ENCODE data around the gene SCMH1.
"Not testable (repeated sequence)": the region's sequence is repeated elsewhere in the genome, so short reads cannot be mapped to it uniquely, and the experiment has no call there.

Gene SCMH1

DNA sequence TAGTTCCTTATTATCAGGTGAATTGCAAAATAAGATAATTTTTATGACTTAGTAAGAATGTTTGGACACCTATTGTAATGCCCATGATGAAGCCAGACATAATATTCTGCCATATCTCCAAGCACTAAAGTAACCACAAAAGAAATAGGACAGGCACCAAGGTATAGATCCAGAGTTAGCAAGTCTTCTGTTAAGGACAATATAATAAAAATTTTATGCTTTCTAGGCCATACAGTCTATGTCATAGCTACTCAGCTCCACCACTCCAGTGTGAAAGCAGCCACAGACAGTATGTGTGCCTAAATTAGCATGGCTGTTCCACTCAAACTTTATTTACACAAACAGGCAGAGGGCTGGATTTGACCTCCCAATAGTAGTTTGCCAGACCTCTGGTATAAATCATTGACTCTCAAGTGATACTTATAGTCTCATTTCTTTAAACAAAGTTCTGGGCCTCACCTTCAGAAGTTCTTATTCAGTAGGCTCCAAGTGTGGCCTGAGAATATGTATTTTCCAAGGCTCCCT, 88.3 kb downstream of the SCMH1 start:
- DNase-seq (ENCODE audit: low read depth, low spot score): no peak

DNA sequence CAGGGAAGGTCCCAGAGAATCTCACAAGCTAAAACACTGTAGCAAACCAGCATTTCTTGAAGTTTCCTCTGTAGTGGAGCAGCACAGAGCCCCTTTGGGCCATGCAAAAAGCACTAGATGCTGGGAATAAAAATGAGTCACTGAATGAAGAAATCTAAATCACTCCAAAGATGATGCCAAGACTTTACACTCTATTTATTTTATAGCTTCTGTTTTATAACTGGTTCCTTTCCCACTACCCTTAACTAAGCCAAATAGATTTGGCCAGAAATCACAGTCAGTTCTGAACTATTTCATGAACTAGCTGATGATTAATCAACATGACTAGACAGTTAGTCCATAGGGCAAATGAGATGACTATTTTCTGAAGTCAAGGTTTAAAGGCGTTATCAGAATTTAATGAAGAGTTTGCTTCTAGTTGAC, 89.5 kb downstream of the SCMH1 start:
- DNase-seq (ENCODE audit: low read depth, low spot score): no peak

DNA sequence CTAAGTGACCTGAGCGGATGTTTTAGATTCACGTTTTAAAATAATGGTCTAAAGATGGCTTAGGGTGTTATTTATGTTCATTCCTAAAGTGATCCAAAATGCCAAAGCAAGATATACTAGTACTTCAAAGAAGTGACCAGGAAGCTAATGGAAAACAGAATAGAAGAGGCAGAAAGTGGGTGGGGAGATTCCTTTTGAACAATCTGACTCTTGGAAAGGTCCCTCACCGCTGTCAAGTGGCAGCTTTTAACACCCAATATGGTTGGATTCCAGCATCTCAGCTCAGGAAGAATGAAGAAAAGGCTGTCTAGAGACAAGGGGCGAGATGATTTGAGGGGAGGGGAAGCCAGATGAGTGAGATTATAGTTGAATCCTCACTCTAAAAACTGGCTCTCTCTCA, 90.3 kb downstream of the SCMH1 start:
- DNase-seq (ENCODE audit: low read depth, low spot score): no peak

DNA sequence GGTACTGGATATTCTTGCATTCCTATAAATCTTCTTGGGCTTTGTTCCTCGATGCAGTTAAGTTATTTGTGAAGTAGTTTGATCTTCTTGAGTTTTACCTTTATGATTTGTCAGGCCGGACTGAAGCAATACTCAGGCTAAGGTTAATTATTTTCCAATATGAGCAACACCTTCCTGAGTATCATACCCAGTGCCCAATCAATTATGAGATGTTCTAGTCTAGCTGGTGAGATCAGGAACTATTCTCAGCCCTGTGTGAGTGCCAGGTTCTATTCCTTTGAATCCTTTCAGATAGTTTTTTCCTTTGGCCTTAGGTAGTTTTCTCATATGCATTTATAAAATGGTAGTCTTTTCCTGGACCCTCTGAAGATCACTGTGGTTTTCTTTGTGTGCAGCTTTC, 92.5 kb downstream of the SCMH1 start:
- no peak for DNase-seq (ENCODE audit: low read depth, low spot score)

DNA sequence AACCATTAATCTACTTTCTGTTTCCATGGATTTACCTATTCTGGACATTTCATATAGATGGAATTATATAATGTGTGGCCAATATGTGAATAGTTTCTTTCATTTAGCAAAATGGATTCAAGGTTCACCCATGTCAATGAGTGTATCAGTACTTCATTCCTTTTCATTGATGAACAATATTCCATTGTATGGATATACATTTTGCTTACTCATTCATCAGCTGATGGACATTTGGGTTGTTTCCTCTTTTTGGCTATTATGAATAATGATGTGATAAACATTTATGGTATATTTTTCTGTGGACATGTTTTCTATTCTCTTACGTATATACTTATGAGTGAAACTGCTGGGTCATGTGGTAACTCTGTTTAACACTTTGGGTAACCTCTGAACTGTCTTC, 97.8 kb downstream of the SCMH1 start:
- DNase-seq (ENCODE audit: low read depth, low spot score): no peak

DNA sequence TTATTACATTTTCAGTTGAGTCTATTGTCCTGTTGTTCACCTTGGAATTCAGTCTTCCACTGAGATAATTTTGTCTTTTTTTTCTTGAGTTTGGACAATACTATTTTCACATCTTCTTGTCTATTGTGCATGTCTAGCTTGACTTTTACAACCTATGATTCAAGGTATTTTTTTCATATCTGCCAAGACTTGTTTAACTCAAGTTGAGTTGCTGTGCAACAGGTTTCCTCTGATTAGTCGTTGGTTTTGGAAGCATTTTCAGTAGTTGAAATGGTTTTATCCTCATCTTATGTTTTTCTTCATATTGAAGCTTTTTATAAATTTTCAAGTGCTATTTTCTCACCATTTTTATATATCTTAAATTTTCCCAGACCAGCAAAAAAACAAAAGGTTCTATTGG, 103.6 kb downstream of the SCMH1 start:
- no peak for DNase-seq (ENCODE audit: low read depth, low spot score)

DNA sequence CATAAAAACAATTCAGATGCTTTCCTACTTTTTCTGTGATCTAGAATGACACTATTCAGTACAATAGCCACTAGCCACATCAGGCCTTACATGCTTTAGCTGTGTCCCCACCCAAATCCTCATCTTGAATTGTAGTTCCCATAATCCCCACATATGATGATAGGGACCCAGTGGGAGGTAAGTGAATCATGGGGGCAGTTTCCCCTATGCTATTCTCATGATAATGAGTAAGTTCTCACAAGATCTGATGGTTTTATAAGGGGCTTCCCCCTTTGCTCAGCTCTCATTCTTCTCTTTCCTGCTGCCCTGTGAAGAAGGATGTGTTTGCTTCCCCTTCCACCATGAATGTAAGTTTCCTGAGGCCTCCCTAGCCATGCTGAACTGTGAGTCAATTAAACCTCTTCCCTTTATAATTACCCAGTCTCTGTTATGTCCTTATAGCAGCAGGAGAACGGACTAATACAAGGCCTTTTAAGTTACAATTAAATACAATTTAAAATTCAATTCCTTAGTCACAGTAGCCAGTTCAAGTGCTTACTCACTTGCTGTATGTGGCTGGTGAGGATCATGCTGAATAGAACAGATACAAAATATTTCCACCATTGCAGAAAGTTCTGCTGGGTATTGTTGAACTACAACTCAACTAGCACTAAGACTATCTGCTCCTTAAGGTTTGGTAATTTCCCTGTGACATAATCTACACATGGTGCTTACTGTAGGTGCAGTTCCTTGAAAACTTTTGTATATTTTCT, 106.7 kb downstream of the SCMH1 start:
- DNase-seq (ENCODE audit: low read depth, low spot score): no peak

DNA sequence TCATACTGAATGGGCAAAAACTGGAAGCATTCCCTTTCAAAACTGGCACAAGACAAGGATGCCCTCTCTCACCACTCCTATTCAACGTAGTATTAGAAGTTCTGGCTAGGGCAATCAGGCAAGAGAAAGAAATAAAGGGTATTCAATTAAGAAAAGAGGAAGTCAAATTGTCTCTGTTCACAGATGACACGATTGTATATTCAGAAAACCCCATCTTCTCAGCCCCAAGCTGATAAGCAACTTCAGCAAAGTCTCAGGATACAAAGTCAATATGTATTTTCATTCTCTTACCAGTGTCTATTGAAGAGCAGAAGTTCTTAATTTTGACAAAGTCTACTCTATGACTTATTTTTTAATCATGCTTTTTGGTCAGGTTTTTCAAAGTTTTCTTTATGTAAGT, 107.8 kb downstream of the SCMH1 start:
- not testable (repeated sequence) for DNase-seq (ENCODE audit: low read depth, low spot score)

DNA sequence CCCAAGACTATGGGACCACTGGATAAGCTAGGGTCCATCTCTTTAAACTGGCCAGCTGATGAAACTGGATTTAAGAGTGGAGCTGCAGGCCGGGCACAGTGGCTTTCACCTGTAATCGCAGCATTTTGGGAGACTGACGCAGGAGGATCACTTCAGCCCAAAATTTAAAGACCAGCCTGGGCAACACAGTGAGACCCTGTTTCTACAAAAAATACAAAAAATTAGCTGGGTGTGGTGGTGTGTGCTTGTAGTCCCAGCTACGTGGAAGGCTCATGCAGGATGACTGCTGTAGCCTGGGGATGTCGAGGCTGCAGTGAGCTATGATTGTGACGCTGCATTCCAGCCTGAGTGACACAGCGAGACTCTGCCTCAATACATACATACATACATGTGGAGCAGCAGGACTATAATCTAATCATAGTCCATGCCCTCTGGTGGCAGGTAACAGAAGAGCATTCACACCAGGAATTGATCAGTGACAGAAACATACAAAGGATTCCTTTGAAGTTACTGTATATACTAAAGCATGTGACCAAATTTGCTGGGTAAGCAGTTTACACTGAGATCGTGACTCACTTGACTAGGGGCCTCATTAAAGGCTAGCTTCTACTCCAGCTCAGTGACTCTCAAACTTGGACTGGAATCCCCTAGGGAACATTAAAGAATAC, 119.1 kb downstream of the SCMH1 start:
- no peak for DNase-seq (ENCODE audit: low read depth, low spot score)

DNA sequence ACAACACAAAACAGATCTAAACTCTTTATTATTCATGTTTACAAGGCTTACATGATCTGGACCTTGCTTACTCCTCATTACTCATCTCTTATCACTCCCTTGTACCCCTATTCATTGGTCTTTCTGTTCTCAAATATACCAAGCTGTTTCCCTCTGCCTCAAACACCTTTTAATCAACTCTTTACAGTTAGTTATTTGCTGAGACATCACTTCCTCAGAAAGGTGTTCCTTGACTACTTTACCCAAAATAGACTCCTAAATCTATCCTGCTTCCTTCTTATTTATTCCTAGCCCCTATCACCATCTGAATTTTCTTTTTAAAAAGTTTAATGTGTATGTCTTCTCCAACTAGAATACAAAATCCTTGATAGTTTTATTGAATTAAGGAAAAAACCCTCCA, 120.0 kb downstream of the SCMH1 start:
- no peak for DNase-seq (ENCODE audit: low read depth, low spot score)

DNA sequence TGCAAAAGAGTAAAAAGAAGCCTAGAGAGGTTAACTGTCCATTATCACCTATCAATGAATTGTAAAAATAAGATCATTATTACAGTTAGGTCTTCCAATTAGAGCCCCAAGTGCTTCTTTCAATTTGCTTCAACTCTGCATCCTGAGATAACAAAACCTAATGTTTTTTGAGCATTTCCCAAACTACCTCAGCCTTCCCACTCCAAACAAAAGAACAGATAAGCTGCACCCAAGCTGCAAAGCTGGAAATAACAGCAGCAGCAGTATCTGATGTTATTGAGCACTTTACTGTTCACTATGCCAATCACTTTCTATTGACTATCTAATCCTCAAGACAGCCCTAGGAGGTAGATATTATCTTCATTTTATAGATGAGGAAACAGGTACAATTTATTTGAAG, 123.5 kb downstream of the SCMH1 start:
- no peak for DNase-seq (ENCODE audit: low read depth, low spot score)

DNA sequence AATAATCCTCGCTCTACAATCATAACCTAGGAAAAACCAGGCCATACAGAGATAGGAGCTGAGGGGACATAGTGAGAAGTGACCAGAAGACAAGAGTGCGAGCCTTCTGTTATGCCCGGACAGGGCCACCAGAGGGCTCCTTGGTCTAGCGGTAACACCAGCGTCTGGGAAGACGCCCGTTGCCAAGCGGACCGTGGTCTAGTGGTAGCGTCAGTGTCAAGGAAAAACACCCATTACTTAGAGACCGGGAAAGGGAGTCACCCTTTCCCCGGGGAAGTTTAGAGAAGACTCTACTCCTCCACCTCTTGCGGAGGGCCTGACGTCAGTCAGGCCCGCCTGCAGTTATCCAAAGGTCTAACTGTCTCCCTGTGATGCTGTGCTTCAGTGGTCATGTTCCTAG, 124.9 kb downstream of the SCMH1 start:
- DNase-seq (ENCODE audit: low read depth, low spot score): not testable (repeated sequence)

DNA sequence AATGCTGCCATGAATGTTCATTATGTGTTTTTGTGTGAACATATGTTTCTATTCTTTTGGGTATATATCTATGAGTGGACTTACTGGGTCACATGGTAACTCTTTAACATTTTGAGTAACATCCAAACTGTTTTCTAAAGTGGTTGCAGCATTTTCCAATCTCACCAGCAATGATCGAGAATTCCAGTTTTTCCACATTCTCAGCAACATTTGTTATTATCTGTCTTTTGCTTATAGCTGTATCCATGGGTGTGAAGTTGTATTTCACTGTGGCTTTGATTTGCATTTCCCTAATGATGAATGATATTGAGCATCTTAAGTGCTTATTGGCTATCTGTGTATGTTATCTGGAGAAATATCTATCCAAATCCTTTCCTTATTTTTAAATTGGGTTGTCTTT, 131.4 kb downstream of the SCMH1 start:
- no peak for DNase-seq (ENCODE audit: low read depth, low spot score)

DNA sequence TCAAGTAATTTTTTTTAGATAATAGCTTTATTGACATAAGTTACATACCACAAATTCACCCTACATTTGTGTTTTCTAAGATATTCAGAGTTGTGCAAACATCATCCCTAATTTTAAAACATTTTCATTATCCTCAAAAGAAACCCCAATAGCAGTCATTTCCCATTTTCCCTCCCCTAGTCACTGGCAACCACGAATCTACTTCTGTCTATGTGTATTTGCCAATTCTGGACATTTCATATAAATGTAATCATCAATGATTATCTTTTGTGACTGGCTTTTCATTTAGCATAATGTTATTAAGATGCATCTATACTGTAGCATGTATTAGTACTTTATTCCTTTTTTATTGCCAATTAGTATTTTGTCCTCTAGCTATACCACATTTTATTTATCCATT, 131.8 kb downstream of the SCMH1 start:
- DNase-seq (ENCODE audit: low read depth, low spot score): no peak

DNA sequence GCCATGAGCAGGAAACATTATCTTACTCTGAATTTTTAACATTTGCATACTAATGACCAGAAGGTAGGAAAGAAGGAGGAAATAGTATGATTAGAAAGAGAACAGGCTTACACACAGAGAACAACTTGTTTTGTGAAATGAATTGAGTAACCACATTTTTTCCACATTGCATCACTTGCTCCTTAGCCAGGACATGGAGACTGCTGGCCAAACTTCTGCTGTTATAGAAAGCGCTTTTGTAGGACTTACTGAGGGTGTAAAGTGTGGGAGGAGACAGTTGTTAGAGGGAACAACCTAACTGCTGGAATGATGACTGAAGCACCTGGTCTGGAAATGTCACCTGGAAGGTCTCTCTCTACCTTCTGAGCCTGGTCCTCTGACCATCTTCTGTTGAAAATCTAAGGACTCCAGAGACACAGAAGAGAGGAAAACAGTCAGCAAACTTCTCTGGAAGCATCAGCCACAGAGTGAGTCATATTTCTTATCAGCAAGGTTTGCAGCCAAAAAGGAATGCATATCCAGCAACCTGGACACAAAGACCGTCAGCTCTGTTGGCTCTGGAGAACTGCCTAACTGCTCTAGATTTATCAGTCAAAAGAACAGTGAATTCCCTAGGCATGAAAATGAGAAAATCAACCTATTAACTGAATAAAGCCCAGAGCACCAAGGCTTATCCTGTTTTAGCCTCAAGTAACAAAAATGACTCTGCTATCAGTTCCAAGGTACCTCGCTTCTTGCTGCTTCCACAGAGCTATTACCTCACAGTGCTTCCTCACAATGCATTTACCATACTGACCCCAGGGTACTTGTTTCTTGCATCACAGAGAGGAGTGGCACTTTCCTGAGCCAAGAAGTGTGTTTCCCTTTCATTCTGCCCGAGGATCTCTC, 132.6 kb downstream of the SCMH1 start:
- DNase-seq (ENCODE audit: low read depth, low spot score): no peak

DNA sequence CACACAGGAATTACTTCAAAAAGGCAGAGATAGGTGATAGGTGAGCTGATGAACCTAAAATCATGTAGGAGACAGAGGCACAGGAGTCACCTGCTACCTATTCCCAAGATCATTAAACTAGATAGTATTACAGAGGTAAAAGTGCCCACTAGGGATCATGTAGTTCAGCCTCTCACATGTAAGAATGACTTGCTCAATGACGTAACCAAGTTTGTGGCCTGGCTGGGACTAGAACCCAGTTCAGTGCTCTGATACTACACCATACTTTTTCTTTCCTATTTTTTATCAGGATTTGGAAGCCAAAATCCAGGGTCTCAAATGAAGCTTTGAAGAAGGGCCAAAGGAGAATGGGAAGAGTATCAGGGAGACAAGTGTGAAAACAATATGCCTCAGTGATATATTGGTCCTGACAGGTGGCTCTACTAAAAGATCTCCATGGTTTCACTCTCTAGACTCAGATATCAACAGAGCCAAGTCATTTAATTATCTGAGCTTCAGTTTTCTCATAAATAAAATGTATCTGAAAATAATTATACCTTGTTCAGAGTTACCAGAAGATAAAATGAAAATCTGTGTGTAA, 133.3 kb downstream of the SCMH1 start:
- DNase-seq (ENCODE audit: low read depth, low spot score): no peak

DNA sequence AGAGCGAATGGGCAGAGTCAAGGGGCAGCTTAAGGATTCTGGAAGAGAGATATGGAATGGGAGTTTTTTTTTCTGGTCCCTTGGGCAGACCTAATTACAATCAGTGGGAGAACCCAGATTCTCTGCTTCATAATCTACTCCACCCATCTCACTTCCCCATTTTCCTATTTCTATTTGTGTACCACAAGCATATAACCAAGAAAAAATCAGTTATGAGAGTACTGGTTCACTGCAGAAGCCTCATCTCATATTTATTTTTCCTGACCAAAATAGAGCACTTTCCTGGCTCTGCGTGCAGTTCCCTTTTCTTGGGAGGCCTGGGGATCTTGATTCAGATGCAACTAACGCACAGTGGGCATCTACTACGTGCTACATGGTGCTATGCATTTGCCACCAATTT, 138.3 kb downstream of the SCMH1 start:
- DNase-seq (ENCODE audit: low read depth, low spot score): no peak

DNA sequence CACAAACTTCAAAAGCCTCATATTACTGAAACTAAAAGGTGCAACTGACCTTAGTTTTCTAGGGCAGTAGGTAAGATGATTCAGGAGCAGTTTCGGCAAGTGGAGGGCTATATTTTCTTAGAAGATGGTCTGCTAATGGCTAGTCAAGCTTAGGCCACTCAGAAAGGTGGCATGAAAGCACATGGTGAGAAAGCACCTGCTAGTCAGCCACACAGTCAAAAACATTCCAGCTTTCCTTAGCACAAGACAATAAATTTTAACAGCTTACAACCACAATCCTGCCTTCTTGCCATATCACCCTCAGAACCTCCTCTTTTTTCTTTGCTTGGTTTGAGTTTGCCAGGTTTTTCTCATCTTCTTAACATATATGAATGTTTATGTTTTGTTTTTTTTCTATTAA, 139.5 kb downstream of the SCMH1 start:
- no peak for DNase-seq (ENCODE audit: low read depth, low spot score)

DNA sequence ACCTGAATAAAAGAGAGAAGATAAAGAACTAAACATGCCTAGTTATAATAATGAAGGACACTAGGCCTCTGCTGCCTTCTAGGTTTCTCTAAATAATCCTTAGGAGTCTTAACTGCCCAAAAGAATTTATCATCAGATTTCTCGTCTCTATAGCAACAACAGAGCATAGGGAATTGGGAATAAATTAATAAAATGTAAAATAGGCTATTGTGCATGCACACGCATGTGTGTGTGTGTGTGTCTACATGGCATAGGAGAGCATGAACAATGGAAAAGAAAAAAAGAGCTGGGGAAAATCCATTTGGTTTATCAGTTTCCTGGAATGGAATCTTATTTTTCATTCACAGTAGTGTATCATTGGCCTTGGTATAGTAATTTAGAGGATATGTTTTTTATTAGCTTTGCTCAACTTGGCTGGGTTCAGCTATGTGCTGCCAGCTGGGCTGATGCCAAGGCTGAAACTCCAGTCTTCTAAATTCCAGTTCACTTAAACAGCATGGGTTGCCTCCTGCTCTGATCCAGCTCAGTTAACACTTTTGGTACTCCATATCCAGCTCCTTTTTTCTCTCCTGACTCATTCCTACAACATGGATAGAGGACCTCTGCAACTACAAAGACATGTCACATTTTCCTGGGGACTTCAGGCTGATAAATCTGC, 140.0 kb downstream of the SCMH1 start:
- no peak for DNase-seq (ENCODE audit: low read depth, low spot score)

DNA sequence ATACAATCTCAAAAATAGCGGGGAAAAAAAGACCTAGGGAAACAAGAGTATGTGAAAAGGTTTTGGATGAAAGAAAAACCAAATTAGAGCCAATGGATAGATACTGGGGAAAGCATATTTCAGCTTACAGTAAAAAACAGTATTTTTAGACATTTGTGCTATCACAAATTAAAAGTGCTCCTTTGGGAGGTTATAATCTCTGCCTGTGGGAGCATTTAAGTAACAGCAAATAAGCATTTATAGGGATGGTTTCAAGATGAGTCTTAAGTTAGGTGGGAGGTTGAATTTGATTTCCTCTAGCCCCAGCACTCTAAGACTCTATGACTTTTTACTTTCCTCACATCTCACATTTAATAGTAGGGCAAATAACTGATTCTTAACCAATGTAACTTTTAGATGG, 141.0 kb downstream of the SCMH1 start:
- no peak for DNase-seq (ENCODE audit: low read depth, low spot score)

DNA sequence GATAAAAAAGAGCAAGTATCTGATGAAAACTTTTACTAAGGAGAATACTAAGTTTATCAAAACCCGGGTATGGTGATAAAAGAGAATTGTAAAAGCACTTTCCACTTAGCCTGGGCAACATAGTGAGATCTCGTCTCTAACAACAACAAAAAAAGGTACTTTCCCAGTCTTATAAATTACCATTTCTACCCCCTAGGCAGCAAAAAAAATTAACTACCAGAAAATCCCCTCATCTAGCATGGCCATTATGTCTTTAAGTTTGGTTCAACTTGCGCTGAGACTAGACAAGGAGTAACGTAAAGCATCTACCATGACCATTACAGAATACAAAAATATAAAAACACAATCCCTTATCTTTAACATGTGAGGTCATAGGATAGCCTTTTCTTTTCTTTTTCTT, 141.9 kb downstream of the SCMH1 start:
- no peak for DNase-seq (ENCODE audit: low read depth, low spot score)

Data from activated CD4-positive, CD25-positive, alpha-beta regulatory T cell treated with anti-CD3 and anti-CD28 coated beads, Interleukin-2, amount 50 U/mL, for 16 hours (primary cell).